Right kidney (tissue), 1 donor: Measurements from ENCODE around the gene CNTROB.

Experiments
- DNase-seq: peaks from one replicate; pipeline ENCODE4 v3.0.0-alpha.2; 2016

Gene CNTROB

DNA sequence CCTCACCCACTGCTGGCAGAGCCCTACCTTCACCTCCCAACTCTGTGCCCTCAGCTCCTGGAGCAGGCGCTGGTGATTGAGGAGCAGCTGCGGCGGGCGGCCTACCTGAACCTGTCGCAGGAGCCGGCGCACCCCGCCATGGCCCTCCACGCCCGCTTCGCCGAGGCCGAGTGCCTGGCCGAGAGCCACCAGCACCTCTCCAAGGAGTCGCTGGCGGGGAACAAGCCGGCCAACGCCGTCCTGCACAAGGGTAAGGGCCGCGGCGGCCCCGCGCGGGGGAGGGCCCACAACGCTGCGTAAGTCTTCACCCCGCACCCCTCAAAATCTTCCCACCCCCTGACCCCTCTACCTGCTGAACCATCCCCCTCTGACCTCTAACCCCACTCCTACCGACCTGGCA is 22.9 kb upstream of the CNTROB start:
- DNase-seq: no peak

DNA sequence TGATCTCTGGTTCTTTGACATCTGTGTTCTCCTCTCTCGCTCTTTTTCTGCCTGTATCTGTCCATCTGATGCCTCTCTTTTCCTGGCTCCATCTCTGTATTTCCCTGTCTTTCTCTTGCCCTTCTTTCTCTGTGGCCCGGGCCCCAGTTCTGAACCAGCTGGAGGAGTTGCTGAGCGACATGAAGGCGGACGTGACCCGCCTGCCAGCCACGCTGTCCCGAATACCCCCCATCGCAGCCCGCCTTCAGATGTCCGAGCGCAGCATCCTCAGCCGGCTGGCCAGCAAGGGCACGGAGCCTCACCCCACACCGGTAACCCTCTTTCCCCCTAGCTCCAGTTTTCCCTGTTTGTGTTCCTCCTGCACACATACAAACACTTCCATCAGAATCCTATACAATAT is 21.7 kb upstream of the CNTROB start:
- DNase-seq: no peak

DNA sequence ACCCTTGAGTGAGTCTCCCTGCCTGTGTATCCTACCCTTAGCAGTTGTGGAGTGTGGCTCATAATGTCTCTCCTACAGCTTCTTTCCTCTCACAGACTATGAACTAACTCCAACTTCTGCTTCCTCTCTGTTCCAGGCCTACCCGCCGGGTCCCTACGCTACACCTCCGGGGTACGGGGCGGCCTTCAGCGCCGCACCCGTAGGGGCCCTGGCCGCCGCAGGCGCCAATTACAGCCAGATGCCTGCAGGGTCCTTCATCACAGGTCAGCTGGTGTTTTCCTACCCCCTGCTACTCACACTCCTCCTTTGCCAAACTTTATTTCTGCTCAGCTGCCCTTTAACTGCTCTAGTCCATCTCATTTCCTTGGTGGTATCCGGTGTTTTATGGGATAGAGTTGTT is 21.3 kb upstream of the CNTROB start:
- no peak for DNase-seq

DNA sequence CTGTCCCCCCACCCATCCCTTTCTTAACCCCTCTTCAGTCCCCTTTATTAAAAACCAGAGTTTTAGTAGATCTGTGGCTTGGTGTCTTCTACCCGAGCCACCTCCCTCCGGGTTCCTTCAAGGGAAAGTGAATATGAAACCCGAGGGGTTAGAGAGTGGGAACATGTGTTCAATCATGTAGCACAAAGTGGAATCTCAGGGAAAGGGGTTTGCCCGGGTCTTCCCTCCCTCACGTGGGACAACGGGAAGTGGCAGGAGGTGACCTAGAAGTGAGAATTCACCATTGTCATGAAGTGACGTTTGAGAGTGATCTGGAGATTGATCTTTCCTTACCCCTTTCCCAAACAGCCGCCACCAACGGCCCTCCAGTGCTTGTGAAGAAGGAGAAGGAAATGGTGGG is 20.9 kb upstream of the CNTROB start:
- no peak for DNase-seq

DNA sequence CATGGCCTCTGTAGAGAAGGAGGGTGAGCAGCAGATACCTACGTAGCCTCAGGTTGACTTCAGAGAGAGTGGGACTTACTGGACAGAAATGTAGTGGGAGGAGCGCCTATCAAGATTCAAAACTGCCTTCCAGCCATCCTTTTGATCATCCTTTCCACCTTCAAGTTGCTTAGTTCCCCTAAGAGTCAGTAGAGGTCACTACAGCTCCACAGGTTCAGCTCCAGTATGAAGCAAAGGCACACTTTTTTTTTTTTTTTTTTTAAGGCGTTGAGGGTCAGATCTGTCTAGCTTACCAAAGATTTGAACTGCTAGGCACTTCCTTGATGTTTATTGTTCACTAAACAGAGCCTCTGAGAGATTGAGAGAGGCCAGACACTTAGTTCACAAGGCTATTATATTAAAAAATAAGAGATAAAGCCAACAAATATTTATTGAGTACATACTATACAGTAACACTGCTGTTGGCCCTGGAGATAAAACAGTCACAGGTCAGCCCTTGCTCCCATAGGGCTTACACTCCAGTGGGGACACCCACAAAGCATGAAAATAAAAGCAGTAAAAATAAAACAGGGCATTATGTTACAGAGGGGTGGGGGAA is 19.0 kb upstream of the CNTROB start:
- DNase-seq: no peak

DNA sequence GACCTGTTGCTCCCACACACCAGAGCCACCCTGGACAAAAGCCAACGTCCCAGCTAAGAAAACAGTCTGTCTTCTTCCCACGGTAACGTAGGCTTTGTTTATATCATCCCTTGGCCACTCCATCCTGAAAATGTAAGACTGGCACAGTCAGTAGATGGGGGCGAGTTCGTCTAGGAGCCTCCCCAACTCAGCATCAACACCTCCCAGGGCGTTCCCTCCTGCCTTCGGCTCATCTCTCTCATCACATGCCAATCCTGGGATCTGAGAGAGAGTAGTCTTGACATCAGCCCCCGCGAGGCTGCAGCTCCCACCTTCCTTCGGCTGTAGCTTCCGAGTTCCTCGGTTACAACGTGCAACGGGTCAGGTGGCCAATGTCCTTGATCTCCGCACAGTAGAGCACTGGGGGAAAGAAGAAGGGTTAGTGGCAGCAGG is 16.8 kb upstream of the CNTROB start:
- no peak for DNase-seq

DNA sequence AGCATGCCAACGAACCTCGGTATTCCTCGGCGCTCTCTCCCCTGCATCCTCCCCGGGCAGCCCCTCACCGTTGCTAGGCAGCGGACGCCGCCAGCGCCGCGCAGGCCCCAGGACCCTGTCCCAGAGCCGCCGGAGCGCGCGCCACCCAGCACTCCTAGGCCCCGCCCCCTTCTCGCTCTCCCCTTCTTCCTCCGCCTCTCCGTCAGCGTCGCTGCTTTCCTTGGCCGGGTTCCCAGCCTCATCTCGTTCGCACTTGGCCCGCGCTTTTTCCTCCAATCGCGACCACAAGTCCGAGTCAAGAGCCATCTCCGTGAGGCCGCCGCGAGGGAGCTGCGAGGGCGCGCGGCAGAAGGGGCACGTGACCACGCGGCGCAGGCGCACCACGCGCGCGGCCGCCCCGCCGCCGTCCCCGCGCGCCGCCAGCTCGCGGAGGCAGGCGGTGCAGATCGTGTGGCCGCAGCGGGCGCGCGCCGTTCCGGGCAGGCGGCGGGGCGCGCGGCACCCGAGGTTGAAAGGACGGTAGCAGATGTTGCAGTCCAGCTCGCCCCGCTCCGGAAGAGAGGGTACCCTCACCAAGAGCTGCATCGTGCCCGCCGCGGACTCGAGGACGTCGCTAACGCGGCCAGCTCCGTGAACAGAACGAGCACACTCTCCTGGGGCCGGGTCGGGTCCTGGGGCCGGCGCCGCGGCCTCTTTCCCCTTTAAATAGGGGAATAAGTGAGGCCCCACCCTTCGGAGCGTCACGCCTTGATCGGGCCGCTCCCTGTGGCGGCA is 16.2 kb upstream of the CNTROB start, which contains the start of gene RNF227:
Gene RNF227 (minus strand): TSS at position 679 of the 774 bp plus-strand sequence. CDS start 94 bp downstream, at position 585.
- peak; percentile 98 for DNase-seq

DNA sequence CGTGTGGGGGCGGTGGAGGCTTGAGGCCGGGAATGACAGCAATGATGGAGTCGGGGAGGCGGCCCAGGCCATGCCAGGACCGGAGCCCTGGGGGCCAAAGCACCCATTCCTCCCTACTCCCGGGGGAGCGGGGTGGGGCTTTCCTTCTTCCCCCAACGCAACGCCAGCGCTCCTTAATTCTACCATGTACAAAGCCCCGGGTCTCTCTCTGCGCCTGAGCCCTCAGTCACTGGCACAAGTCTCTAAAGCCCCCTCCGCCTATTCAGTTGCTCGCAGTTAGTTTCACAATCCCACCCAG is 15.7 kb upstream of the CNTROB start:
- no peak for DNase-seq

DNA sequence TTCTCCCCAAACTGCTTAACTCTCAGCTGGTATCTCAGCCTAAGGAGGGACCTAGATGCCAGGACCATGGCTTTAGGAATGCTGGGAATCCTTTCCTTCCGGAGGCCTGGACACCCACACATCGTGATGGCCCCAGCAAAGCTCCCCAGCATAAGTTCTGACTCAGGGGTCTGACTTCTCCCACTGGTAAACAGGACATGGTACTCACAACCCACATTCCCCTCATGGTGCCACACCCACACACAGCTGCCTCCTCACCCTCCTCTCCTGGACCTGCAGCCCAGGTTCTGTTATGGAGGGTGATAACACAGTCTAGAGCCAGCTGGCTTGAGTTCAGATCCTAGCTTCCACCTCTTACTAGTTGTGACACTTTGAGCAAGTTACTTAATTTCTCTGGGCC is 15.2 kb upstream of the CNTROB start:
- DNase-seq: no peak

DNA sequence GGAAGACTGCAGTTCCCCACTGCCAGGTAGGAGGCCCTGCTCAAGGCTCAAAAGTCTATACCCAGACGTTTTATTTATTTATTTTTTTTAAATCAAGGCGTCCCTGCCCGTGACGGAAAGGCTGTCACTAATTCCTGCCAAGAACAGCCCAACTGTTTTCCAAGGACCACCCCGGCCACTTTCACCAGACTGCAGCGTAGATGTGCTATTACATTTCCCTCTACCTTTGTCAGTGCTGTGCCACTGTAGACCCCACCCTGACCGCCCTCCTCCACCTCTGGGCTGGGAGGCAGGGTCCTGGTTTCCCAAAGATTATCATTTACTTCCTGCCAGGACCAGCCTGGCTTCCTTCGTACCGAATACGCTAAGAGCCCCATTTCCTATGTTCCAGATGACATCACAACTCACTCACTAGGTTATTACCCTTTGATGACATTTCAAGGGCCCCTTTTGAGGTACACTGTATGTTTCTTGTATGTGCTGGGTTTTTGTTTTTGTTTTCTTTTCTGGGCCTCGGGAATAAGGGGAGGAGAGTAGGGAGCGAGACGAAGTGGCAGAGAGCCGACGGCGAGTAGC is 9.6 kb upstream of the CNTROB start:
- DNase-seq: no peak

DNA sequence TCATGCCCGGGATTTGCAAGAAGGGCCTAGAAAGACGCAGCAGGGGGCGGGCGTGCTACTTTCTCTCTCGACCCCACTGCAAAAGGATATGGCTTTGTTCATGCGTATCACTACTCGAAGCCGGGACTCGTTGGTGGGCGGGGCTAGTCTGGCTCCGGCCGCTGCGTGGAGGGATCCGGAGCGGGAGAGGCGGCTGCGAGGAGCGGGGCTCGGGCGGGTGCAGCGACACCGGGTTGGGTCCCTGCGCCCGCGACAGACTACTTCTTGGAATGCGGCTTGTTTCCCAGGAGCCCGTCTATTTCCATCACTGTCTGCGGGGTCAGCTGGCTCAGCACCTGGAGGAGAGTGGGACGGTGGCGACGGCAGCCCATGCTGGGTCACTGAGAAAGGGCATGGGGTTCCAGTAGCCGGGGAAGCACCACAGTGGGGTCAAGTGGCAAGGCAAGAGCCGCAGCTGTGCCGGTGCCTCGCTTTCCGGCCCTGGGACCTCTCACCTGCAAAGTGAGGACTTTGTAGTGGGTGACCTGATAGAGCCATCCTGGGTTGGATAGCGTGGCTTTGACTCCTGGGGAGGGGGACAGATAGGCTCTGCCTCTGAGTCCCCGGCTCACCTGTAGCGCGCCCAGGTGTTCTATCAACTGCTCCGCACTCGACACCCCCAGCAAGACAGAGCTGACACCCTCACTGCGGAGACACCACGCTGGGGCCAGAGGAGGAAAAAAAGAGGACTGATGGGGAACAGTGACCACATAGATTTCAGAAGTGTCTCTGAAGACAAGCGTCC is 9.0 kb upstream of the CNTROB start:
- peak; percentile 83 for DNase-seq

DNA sequence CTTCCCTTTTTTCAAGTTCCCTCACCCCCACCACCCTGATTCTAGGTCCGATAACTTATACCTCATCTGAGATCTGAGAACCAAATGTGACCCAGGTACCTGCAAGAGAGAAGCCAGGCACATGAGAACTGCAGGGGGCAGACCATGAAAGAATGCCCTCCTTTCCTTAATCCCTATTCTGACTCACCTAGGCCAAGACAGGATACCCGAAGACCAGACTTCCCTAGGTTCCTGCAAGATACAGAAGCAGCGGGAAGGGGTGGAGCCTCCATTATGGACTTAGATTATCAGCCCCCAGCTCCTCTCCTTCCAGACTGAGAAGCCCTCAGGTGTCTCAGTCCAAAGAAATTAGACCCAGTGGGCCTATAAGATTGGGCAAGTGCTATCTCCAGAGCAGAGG is 4.4 kb upstream of the CNTROB start:
- DNase-seq: no peak

DNA sequence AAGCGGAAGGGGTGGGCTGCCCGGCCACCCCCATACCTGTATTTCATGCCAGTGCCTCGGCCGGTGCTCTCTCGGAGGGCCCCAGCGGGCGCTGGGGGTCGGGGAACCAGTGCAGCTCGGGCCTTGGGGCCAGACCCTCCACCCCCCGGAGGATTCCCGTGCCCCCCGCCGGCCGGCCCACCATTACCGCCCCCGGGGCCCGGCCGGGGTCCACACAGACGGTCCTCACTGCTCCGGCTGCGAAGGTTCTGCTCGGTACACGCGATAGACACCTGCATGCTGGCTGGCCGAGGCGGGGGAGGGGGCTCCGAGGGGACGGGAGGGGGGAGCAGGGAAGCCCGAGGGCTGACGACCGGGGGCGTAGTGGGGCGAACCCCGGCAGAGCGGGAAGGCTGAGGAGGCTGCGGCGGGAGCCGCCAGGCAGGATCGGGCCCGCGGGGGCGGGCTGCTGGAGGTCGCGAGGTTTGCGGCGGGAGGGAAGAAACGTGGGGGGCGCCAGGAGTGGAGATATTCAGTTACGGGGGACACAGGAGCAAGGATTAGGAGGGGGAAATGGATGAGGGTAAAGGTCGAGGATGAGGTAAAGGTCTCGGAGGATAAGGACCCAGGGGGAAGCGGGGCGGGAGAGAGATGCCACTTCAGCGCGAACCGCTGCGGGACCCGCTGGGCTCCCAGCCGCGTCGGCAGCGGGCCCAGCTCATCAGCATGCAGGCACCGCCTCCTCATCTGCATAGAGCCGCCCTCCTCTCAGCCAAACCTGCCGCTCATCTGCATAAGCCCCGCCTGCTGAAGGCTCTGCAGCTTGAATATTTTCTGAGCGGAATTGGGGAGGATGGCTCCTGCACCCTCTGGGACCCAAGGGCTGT is 2.6 kb upstream of the CNTROB start, which contains the start of gene KCNAB3:
Gene KCNAB3 (minus strand): TSS at position 699 of the 866 bp plus-strand sequence. CDS start 421 bp downstream, at position 278.
- peak; percentile 80 for DNase-seq

DNA sequence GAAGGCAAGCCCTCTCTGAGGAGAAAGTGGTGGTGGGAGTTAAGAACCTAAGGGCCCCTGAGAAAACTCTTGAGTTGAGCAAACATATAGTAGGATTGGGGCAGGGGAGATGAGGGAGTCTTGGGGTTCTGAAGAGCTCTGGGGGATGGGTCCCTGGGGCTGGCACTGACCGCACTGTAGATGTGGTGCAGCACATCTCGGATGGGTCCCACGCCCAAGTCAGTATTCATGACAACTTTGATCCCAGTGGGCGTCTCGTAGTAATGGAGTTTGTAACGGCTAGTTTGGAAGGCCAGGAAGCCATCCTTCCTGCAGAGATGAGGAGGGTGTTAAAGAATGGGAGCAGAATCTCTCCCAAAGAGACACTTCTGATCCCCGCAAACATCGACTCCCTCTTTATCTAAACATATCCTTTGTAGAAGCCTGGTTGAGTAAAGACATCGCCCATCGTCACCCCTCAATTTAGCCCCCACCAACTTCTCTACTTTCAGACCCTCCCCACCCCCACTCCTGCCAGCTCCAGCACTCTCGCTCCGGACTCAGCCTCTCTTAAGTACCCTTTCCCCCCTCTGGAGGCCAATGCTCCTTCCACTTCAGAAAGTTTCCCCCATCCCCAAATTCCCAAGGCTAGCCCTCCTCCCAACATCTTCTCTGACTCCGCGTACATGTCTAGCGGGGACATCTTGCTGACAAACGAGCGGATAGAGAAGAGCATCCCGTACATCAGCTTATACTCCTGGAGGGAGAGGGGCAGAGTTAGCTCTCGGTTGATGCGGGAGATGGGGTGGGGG is 970 bp upstream of the CNTROB start:
- DNase-seq: no peak

DNA sequence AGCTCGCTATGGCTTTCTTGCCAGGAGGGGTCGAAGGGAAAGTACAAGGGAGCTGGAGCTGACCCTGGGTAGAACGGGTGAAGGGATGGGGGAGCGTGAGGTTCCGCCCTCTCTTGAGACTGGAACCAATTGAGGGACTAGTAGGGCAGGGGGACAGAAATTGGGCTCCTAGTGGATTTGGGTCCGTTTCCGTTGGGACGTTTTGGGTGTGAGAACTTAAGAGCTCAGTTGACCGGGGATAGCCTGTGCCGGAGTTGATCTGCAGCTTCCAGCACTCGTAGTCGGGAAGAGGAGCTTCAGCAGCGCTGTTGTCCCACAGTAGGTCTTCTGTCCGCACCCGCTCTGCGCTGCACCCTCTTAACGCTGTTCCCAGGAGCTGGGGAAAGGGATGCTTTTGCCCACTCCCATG is 481 bp downstream of the CNTROB start:
- no peak for DNase-seq

DNA sequence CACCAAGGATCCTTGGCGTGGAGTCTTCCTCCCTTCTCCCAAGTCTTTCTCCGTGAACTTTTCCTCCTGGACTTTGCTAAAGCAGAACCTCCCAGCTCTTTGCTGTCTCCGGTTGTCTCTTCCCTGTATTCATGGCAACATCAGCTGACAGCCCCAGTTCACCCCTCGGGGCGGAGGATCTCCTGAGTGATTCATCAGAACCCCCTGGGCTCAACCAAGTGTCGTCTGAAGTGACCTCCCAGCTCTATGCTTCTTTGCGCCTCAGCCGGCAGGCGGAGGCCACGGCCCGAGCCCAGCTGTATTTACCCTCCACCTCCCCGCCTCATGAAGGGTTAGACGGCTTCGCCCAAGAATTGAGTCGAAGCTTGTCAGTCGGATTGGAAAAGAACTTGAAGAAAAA is 943 bp downstream of the CNTROB start:
- peak; percentile 64 for DNase-seq

DNA sequence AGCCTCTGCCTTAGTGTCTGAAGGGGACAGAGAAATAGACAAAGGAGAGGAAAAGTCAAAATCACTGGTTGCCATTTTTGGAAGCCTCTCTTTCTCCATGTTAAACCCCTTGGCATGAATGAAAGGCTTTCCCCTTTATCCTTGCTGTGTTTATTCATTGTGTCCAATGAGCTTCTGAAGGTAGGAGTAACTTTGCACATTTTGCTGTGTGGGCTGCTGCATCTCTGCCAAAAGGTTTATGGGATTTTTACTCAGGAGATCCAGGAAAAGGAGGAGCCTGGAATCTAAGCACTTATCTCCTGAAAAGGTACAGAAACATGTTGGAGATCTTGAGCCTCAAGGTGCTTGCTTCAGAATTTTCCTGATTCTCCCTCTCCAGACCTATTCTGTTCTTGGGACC is 3.9 kb downstream of the CNTROB start:
- no peak for DNase-seq

DNA sequence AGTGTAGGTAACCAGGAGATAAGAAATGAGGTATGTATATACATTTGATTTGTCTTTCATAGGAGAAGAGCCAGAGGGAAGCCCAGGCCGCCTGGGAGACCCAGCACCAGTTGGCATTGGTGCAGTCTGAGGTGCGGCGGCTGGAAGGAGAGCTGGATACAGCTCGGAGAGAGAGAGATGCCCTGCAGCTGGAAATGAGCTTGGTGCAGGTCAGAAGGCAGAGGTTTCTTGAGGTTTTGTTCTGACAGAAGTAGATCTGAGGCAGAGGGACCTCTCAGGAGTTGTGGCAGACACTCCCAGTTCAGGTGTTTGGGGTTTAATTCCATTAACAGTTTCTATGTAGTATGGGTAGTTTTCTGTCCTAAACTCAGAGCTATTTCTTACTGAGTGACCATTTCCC is 8.0 kb downstream of the CNTROB start:
- DNase-seq: no peak

DNA sequence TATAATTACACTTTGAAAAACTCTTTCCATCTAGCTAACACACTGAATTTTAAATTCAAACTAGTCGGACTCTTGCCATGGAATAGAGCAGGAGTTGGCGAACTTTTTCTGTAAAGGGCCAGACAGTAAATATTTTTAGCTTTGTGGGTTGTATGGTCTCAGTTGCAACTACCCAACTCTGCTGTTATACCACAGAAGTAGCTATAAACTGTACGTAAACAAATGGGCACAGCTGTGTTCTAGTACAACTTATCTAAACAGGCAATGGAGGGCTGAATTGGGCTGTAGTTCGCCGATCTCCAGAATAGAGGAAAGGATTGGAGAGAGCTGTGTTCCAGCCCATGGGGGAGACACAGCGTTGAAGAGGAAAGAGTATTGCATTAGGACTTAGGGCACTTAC is 8.7 kb downstream of the CNTROB start:
- DNase-seq: no peak

DNA sequence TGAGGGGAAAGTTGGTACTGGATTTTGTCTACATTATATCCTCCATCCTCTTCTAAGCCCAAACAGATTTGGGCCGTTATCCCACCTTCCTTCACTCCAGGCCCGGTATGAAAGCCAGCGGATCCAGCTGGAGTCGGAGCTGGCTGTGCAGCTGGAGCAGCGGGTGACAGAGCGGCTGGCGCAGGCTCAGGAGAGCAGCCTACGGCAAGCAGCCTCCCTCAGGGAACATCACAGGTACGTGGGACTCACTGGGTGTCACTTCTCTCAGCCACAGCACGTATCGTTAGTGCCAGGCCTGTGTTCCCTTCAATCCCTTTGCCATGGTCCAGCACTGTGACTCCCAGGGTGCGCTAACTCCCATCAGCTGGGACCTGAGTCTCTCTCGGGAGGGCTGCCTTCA is 11.3 kb downstream of the CNTROB start:
- no peak for DNase-seq

DNA sequence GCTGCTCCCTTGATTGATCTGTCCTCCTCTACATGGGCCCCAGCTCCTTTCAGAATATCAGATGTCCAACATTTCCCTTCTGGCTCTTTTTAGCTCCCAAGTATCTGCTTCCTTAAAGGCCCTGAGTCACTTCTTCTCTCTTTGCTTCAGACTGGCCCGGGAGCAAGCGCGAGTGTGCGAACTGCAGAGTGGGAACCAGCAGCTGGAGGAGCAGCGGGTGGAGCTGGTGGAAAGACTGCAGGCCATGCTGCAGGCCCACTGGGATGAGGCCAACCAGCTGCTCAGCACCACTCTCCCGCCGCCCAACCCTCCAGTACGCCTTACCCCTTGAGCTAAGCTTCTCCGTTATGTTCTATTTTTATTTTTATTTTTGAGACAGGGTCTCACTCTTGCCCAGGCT is 12.3 kb downstream of the CNTROB start:
- no peak for DNase-seq
